HFFc6 (cell line): ENCODE data around the gene ASPG. TPM values are rescaled to one million over a fixed set of nuclear protein-coding genes. Genes with fewer than 3 reads are reported as not detected.

ENCODE experiments used
- DNase-seq: peaks from one replicate; pipeline ENCODE4 v3.0.0-alpha.2; 2018
- H3K27ac Mint-ChIP-seq: 2 replicates; pipeline ENCODE4 v1.8.0; 2020; ENCODE audit warnings: mild to moderate bottlenecking, mixed read lengths
- H3K27me3 Mint-ChIP-seq: 2 replicates; pipeline ENCODE4 v1.8.0; 2021; ENCODE audit warnings: mild to moderate bottlenecking, moderate library complexity, mixed read lengths; ENCODE audit not compliant: insufficient read depth
- H3K36me3 Mint-ChIP-seq: 2 replicates; pipeline ENCODE4 v1.8.0; 2021; ENCODE audit warnings: low read depth, mixed read lengths
- H3K4me1 Mint-ChIP-seq: 2 replicates; pipeline ENCODE4 v1.8.0; 2020; ENCODE audit warnings: low read depth, mixed read lengths
- H3K4me3 Mint-ChIP-seq: 2 replicates; pipeline ENCODE4 v1.8.0; 2020; ENCODE audit warnings: mild to moderate bottlenecking, moderate library complexity, mixed read lengths
- H3K9me3 Mint-ChIP-seq: 2 replicates; pipeline ENCODE4 v1.8.0; 2020; ENCODE audit warnings: mild to moderate bottlenecking, mixed read lengths
- total RNA-seq, 6 experiments: library from RNA; stranded (reverse); fragmentation: NEBNext Ultra II Directional; extraction: Animal tissue kit (Norgen Biotek cat#: 25700); gene quantifications; 2 replicates in 1 of 6; 3 replicates in 5 of 6; pipeline ENCODE4 v1.2.3, GENCODE V29; 2021
- TF ChIP-seq, protein P1 (sequence below): fragments of 200-600 bp; sonication (generic); IDR thresholded peaks from 2 replicates; pipeline ENCODE4 v1.5.0; 2021; ENCODE audit warnings: antibody characterized with exemption, mild to moderate bottlenecking

ASPG gene
- total RNA-seq, 6 experiments from 2014 or later: not detected

DNA sequence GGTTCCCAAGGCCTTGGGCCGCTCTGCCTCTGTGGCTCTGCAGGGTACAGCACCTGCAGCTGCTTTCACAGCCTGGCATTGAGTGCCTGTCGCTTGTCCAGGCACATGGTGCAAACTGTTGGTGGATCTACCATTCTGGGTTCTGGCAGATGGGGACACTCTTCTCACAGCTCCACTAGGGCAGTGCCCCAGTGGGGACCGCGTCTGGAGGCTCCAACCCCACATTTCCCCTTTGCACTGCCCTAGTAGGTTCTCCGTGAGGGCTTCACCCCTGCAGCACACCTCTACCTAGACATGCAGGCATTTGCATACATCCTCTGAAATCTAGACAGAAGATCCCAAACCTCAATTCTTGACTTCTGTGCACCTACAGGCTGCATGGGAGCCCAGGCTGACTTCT, 19.2 kb upstream of the ASPG start:
- DNase-seq: no peak
- Mint-ChIP-seq H3K36me3 (no peaks in the 10 kb centered on the region), H3K27me3 (peaks cover 18% of the 10 kb centered on the region), H3K9me3 (peaks cover 12% of the 10 kb centered on the region), H3K4me1 (no peaks in the 10 kb centered on the region), H3K27ac (no peak overlapping the region), H3K4me3 (no peak overlapping the region)
- TF ChIP-seq, protein P1, sequence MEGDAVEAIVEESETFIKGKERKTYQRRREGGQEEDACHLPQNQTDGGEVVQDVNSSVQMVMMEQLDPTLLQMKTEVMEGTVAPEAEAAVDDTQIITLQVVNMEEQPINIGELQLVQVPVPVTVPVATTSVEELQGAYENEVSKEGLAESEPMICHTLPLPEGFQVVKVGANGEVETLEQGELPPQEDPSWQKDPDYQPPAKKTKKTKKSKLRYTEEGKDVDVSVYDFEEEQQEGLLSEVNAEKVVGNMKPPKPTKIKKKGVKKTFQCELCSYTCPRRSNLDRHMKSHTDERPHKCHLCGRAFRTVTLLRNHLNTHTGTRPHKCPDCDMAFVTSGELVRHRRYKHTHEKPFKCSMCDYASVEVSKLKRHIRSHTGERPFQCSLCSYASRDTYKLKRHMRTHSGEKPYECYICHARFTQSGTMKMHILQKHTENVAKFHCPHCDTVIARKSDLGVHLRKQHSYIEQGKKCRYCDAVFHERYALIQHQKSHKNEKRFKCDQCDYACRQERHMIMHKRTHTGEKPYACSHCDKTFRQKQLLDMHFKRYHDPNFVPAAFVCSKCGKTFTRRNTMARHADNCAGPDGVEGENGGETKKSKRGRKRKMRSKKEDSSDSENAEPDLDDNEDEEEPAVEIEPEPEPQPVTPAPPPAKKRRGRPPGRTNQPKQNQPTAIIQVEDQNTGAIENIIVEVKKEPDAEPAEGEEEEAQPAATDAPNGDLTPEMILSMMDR: no peak

DNA sequence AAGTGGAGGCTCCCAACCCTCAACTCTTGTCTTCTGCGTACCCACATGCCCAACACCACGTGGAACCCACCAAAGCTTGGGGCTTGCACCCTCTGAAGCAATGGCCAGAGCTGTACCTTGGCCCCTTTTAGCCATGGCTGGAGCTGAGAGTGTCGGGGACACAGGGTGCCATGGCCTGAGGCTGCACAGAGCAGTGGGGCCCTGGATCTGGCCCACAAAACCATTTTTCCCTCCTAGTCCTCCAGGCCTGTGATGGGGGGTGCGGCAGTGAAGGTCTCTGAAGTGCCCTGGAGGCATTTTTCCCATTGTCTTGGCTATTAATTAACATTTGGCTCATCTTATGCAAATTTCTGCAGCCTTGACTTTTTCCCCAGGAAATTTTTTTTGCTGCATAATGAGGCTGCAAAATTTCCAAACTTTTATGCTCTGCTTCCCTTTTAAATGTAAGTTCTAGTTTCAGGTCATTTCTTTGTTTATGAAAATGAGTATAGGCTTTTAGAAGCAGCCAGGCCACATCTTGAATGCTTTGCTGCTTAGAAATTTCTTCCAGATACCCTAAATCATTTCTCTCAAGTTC, 18.7 kb upstream of the ASPG start:
- Mint-ChIP-seq H3K4me3 (no peak overlapping the region), H3K4me1 (no peaks in the 10 kb centered on the region), H3K27ac (no peak overlapping the region), H3K27me3 (peaks cover 18% of the 10 kb centered on the region), H3K9me3 (peaks cover 12% of the 10 kb centered on the region), H3K36me3 (no peaks in the 10 kb centered on the region)
- TF ChIP-seq, protein P1: no peak
- DNase-seq: no peak

DNA sequence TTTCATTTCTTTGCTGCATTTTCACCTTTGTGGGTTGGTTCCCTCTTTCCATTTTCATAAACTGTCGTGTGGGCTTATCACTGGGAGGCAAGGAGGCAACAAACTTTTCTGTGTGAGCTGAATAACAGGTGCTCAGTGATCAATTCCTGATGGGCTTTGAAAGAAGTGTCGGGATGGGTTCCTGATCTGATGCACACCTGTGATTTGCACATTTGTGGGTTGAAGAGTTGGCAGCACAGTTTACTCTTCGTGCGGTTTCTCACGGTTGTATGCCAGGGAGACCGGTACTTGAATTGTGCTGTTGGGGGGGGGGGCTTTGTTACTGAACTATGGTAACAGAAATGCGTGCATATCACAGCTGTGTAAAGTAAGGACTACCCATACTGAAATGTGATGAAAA, 16.0 kb upstream of the ASPG start:
- Mint-ChIP-seq H3K9me3 (peaks cover 21% of the 10 kb centered on the region), H3K27me3 (peaks cover 10% of the 10 kb centered on the region; the same call in 1 of the 2 replicates), H3K4me1 (no peaks in the 10 kb centered on the region), H3K27ac (no peak overlapping the region), H3K4me3 (no peak overlapping the region), H3K36me3 (peaks cover 8% of the 10 kb centered on the region)
- DNase-seq: no peak
- TF ChIP-seq, protein P1: no peak

DNA sequence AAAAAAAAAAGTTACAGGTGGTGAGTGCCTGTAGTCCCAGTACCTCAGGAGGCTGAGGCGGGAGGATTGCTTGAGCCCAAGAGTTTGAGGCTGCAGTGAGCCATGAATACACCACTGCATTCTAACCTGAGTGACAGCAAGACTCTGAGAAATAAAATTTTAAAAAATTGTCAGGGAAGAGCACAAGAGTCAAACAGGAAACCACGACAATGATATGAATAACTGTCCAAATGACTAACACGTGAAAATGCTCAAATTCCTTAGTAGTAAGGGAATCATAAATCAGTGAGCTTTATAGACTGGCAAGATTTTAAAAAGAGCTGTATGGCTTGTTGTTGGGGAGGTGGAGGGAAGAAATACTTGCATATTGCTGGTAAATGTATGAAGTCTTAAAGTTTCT, 12.9 kb upstream of the ASPG start:
- Mint-ChIP-seq H3K9me3 (peaks cover 9% of the 10 kb centered on the region; the same call in 1 of the 2 replicates), H3K27ac (no peak overlapping the region), H3K4me3 (no peak overlapping the region), H3K36me3 (peaks cover 8% of the 10 kb centered on the region), H3K4me1 (peaks cover under 1% of the 10 kb centered on the region), H3K27me3 (peaks cover 14% of the 10 kb centered on the region)
- DNase-seq: no peak
- TF ChIP-seq, protein P1: no peak

DNA sequence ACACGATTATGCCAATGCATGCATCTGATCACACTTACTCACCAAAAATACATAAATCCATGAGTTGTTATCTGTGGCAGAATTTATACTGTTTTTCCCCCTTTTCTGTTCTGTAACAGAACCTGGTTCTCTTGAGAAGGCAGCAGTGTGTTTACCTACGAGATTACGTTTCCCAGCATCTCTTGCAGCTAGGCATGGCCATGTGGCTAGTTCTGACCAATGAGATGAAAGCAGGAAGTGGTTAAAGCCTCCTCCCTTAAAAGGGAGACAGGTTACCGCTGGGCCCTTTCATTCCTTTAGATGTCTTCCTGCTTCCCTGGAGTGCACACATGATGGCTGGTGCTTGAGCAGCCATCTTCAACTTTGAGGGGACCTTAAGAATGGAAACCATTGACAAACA, 11.7 kb upstream of the ASPG start:
- Mint-ChIP-seq H3K4me3 (no peak overlapping the region), H3K27me3 (peaks cover 8% of the 10 kb centered on the region), H3K9me3 (peaks cover 9% of the 10 kb centered on the region; the same call in 1 of the 2 replicates), H3K36me3 (peaks cover 8% of the 10 kb centered on the region), H3K4me1 (peaks cover 4% of the 10 kb centered on the region), H3K27ac (no peak overlapping the region)
- TF ChIP-seq, protein P1: no peak
- DNase-seq: no peak
